ENCODE data around the gene CASK.

Gene CASK, protein sequence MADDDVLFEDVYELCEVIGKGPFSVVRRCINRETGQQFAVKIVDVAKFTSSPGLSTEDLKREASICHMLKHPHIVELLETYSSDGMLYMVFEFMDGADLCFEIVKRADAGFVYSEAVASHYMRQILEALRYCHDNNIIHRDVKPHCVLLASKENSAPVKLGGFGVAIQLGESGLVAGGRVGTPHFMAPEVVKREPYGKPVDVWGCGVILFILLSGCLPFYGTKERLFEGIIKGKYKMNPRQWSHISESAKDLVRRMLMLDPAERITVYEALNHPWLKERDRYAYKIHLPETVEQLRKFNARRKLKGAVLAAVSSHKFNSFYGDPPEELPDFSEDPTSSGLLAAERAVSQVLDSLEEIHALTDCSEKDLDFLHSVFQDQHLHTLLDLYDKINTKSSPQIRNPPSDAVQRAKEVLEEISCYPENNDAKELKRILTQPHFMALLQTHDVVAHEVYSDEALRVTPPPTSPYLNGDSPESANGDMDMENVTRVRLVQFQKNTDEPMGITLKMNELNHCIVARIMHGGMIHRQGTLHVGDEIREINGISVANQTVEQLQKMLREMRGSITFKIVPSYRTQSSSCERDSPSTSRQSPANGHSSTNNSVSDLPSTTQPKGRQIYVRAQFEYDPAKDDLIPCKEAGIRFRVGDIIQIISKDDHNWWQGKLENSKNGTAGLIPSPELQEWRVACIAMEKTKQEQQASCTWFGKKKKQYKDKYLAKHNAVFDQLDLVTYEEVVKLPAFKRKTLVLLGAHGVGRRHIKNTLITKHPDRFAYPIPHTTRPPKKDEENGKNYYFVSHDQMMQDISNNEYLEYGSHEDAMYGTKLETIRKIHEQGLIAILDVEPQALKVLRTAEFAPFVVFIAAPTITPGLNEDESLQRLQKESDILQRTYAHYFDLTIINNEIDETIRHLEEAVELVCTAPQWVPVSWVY

GRCh38 chrX:41923211-41923977 is at the start of gene CASK:
Gene CASK (minus strand): TSS chrX:41923554. CDS start chrX:41922988, 566 bp downstream.
- DNase-seq (ENCODE audit: low read depth), result peak; percentile 83

GRCh38 chrX:41971346-41971745 is 48.0 kb upstream of the CASK start:
- DNase-seq (ENCODE audit: low read depth), result no peak

- DNase-seq (ENCODE audit: low read depth), result no peak
These were observed 47.1 kb upstream of the CASK start for GRCh38 chrX:41970419-41970818.

DNA sequence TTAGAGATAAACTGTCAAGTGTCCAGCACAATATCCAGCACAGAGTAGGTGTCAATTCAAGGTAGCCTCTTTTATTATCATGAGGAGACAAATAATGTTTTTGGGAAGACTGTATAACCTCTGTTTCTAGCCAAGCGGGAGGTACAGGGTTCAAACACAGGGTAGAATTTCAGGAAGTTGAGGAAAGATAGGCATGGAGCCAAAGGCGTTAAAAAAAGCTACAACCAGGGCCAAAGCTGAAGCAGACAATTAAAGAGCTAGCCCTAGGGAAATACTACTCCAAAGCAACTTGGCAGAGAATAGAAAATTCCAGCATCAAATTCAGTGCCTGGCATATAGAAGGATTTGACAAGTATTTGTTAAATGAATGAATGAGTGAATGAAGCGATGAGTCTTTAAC is 40.0 kb upstream of the CASK start:
- no peak for DNase-seq (ENCODE audit: low read depth)

- DNase-seq (ENCODE audit: low read depth), result no peak
These were observed 36.8 kb upstream of the CASK start for GRCh38 chrX:41960142-41960541.

- DNase-seq (ENCODE audit: low read depth), result no peak
These were observed 35.5 kb upstream of the CASK start for GRCh38 chrX:41958861-41959260.

GRCh38 chrX:41956027-41956426 is 32.7 kb upstream of the CASK start:
- no peak for DNase-seq (ENCODE audit: low read depth)

GRCh38 chrX:41952102-41952501 is 28.7 kb upstream of the CASK start:
- no peak for DNase-seq (ENCODE audit: low read depth)

GRCh38 chrX:41946989-41947612 is 23.7 kb upstream of the CASK start:
- no peak for DNase-seq (ENCODE audit: low read depth)

GRCh38 chrX:41946235-41946634 is 22.9 kb upstream of the CASK start:
- no peak for DNase-seq (ENCODE audit: low read depth)

- DNase-seq (ENCODE audit: low read depth), result no peak
These were observed 12.5 kb upstream of the CASK start for GRCh38 chrX:41935832-41936231.

- DNase-seq (ENCODE audit: low read depth), result no peak
These were observed 10.2 kb upstream of the CASK start for GRCh38 chrX:41933546-41933945.

- DNase-seq (ENCODE audit: low read depth), result no peak
These were observed 9.5 kb upstream of the CASK start for GRCh38 chrX:41932885-41933284.

DNA sequence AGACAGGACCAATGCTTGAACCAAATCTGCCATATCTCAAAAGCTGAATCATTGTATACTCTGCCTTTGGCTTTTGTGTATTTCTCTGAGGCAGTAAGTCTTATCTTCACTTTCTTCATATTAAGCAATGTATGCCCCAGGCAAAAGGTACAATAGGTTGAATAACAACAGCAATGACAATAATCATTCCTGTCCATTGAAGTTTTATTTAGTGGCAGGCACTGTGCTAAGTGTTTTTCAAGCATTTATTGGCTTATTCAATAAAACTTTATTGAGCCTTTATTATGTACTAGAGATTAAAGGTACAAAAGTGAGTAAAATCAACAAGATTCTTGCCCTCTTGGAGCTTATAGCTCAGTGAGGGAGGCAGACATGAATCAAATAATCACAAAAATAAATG is 8.2 kb upstream of the CASK start:
- DNase-seq (ENCODE audit: low read depth), result no peak

GRCh38 chrX:41923978-41924683 is 777 bp upstream of the CASK start:
- DNase-seq (ENCODE audit: low read depth), result no peak

DNA sequence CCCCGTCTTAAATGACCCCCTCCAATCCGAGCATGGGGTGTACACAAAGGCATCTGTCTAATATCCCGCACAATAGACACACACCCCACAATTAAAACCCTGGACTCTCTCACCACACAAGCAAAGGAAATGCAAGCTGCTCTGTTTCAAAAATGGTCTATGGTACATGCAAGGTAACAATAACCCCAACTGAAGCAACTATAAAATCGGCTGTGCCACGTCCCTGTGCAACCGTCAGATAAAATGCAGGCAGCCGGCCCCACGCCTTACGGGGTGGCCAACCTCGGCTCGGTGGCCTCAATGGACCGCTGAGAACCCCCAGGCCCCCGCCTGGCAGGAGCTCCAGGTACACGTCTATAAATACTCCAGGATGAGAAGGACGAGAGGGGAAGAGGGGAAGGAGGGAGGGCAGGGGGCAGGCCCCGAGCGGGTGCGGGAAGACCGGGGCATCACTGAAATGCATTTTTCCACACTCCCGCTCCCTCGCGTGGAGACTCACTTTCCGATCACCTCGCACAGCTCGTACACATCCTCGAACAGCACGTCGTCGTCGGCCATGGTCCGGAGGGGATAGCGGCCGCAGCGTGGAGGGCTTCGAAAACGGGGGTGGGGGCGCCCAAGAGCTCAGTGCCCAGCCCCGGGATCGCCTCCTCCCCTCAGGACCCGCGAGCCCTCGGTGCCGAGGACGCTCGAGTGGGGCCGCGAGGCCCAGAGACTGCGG is 763 bp downstream of the CASK start:
- DNase-seq (ENCODE audit: low read depth), result no peak

- DNase-seq (ENCODE audit: low read depth), result no peak
These were observed 1.6 kb downstream of the CASK start for GRCh38 chrX:41921492-41922430.

GRCh38 chrX:41919870-41920269 is 3.5 kb downstream of the CASK start:
- no peak for DNase-seq (ENCODE audit: low read depth)

- DNase-seq (ENCODE audit: low read depth), result no peak
These were observed 5.8 kb downstream of the CASK start for GRCh38 chrX:41917517-41917916.

Measured in activated T-cell treated with anti-CD3 and anti-CD28 coated beads for 48 hours (primary cell).